H1 (cell line): ENCODE results near the gene VPS13C.

ENCODE experiments used
- CBX8 ChIP-seq: fragments of 300-800, 300-1000 bp; sonication (generic); IDR thresholded peaks from 2 replicates; pipeline ENCODE4 v1.7.1; 2016; ENCODE audit warnings: low read depth, low read length, borderline replicate concordance
- CHD2 ChIP-seq: IDR thresholded peaks from 2 replicates; pipeline ENCODE4 v1.6.1; 2012; ENCODE audit warnings: low read length, improper control_type of control experiment
- CTCF ChIP-seq, 3 experiments: IDR thresholded peaks; 1 replicate in 2 of 3; 2 replicates in 1 of 3; pipeline versions ENCODE4 v1.5.1 to v1.6.1; 2011; ENCODE audit warnings: low read length in 3 of 3, mild to moderate bottlenecking in 3 of 3, inconsistent platforms in 2 of 3, low read depth in 1 of 3, moderate library complexity in 1 of 3; ENCODE audit not compliant: insufficient read depth in 1 of 3; ENCODE audit errors: control extremely low read depth in 1 of 3
- EP300 ChIP-seq, 2 experiments: IDR thresholded peaks; 1 replicate in 1 of 2; 2 replicates in 1 of 2; pipeline ENCODE4 v1.6.1; 2011 to 2012; ENCODE audit warnings: low read depth in 2 of 2, low read length in 2 of 2, mild to moderate bottlenecking in 2 of 2, borderline replicate concordance in 1 of 2, inconsistent platforms in 1 of 2, moderate library complexity in 1 of 2
- EZH2 ChIP-seq: fragments of 200-600 bp; sonication (generic); IDR thresholded peaks from 2 replicates; pipeline ENCODE4 v1.7.1; 2012; ENCODE audit warnings: low read depth, mild to moderate bottlenecking, moderate library complexity, low read length, inconsistent platforms; ENCODE audit not compliant: severe bottlenecking
- KDM1A ChIP-seq: fragments of 200-600, 300-600 bp; sonication (generic); IDR thresholded peaks from 2 replicates; pipeline ENCODE4 v1.7.1; 2016; ENCODE audit warnings: mild to moderate bottlenecking, low read length, borderline replicate concordance
- POLR2A ChIP-seq, 2 experiments: IDR thresholded peaks; 1 replicate in 1 of 2; 2 replicates in 1 of 2; pipeline ENCODE4 v1.6.1; 2011; ENCODE audit warnings: low read depth in 2 of 2, low read length in 2 of 2, mild to moderate bottlenecking in 2 of 2; ENCODE audit errors: control extremely low read depth in 1 of 2
- POU5F1 ChIP-seq: IDR thresholded peaks from 2 replicates; pipeline ENCODE4 v1.6.1; 2011; ENCODE audit warnings: low read depth, mild to moderate bottlenecking, low read length, moderate library complexity
- RAD21 ChIP-seq, 2 experiments: IDR thresholded peaks in 1 of 2; conservative IDR thresholded peaks in 1 of 2; 2 replicates each; pipeline ENCODE4 v1.6.1; 2011; ENCODE audit warnings: low read depth in 2 of 2, low read length in 2 of 2, improper control_type of control experiment in 1 of 2, inconsistent platforms in 1 of 2, mild to moderate bottlenecking in 1 of 2, moderate library complexity in 1 of 2
- RFX5 ChIP-seq: IDR thresholded peaks from 2 replicates; pipeline ENCODE4 v1.6.1; 2011; ENCODE audit warnings: low read depth, low read length, improper control_type of control experiment, borderline replicate concordance
- USF2 ChIP-seq: IDR thresholded peaks from 2 replicates; pipeline ENCODE4 v1.6.1; 2011; ENCODE audit warnings: low read length, improper control_type of control experiment
- YY1 ChIP-seq: IDR thresholded peaks from 2 replicates; pipeline ENCODE4 v1.6.1; 2011; ENCODE audit warnings: low read depth, mild to moderate bottlenecking, low read length

DNA sequence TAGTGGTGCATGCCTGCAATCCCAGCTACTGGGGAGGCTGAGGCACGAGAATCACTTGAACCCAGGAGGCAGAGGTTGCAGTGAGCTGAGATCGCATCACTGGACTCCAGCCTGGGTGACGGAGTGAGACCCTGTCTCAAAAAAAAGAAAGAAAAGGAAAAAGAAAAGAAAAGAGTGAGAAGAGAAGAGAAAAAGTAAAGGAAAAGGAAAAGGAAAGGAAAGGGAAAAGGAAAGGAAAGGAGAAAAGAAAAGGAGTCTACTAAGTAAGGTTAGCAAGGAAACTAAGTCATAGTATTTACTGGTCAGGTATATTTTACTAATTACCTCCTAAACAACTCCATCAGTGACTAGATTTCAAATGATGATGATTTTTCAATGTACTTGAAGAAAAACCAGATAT is 198.3 kb downstream of the VPS13C start:
- TF ChIP-seq CTCF (IDR thresholded peaks at IDR 0.05; ENCODE audit: control extremely low read depth in 1 of 3, insufficient read depth in 1 of 3, low read depth in 1 of 3, low read length in 3 of 3) (no peak), CHD2 (no peak), KDM1A (no peak), YY1 (no peak), EP300 (IDR thresholded peaks at IDR 0.05; ENCODE audit: borderline replicate concordance in 1 of 2, low read depth in 2 of 2, low read length in 2 of 2) (no peak), POU5F1 (no peak), USF2 (no peak), POLR2A (IDR thresholded peaks at IDR 0.05; ENCODE audit: control extremely low read depth in 1 of 2, low read depth in 2 of 2, low read length in 2 of 2) (no peak), EZH2 (no peak), RFX5 (no peak), RAD21 (IDR thresholded peaks at IDR 0.05 in 1 of 2, conservative IDR thresholded peaks at IDR 0.05 in 1 of 2; ENCODE audit: low read depth in 2 of 2, low read length in 2 of 2) (no peak), CBX8 (no peak)
